Gastroesophageal sphincter (tissue), 3 donors: ENCODE measurements around the gene HACD2.

Source experiments
- CTCF ChIP-seq, 4 experiments: fragments of 200-600 bp in 2 of 4; fragments of 450-650 bp in 2 of 4; sonication (generic) in 1 of 4; IDR thresholded peaks; one replicate each; pipeline ENCODE4 v1.5.1; 2017 to 2019; ENCODE audit warnings: antibody characterized with exemption in 4 of 4, mild to moderate bottlenecking in 2 of 4, moderate library complexity in 2 of 4
- EP300 ChIP-seq: sonication (generic); formaldehyde crosslinking; IDR thresholded peaks from one replicate; pipeline ENCODE4 v1.6.1; 2017; ENCODE audit warnings: antibody characterized with exemption, mild to moderate bottlenecking
- POLR2A ChIP-seq, 2 donors: fragments of 450-650 bp; IDR thresholded peaks; one replicate each; pipeline ENCODE4 v1.6.1; 2017; ENCODE audit warnings: antibody characterized with exemption in 2 of 2, mild to moderate bottlenecking in 2 of 2, moderate library complexity in 1 of 2
- POLR2AphosphoS5 ChIP-seq: sonication (generic); formaldehyde crosslinking; IDR thresholded peaks from one replicate; pipeline ENCODE4 v1.6.1; 2017; ENCODE audit warnings: antibody characterized with exemption

- TF ChIP-seq CTCF (IDR thresholded peaks at IDR 0.05) (no peak), POLR2A (IDR thresholded peaks at IDR 0.05) (no peak), EP300 (no peak), POLR2AphosphoS5 (no peak)
Measured at GRCh38 chr3:123453675-123454074, 131.2 kb downstream of the HACD2 start.
